ENCODE data around the gene IRF6. TPM values are rescaled to one million over a fixed set of nuclear protein-coding genes. Genes with fewer than 3 reads are reported as not detected.

IRF6 gene
- total RNA-seq, 1 experiment from 2014 or later: not detected

GRCh38 chr1:209749670-209750323, 56.1 kb downstream of the IRF6 start:
- H3K27ac ChIP-seq: no peak overlapping the region
- no peaks in the 10 kb centered on the region for H3K4me1 ChIP-seq
- no peak for DNase-seq
- H3K36me3 ChIP-seq: no peaks in the 10 kb centered on the region
- no peaks in the 10 kb centered on the region for H3K9me3 ChIP-seq (replicated peaks)
- no peak overlapping the region for H3K4me3 ChIP-seq
- peaks cover 3% of the 10 kb centered on the region; the same call in 1 of the 2 replicates for H3K27me3 ChIP-seq

- no peak for DNase-seq
- Histone ChIP-seq H3K36me3 (no peaks in the 10 kb centered on the region), H3K9me3 (replicated peaks) (no peaks in the 10 kb centered on the region), H3K27ac (no peak overlapping the region), H3K4me3 (no peak overlapping the region), H3K4me1 (no peaks in the 10 kb centered on the region), H3K27me3 (peaks cover 3% of the 10 kb centered on the region; the same call in 1 of the 2 replicates)
Measured at GRCh38 chr1:209749205-209749604, 56.7 kb downstream of the IRF6 start.

GRCh38 chr1:209748620-209749019, 57.3 kb downstream of the IRF6 start:
- Histone ChIP-seq H3K9me3 (replicated peaks) (no peaks in the 10 kb centered on the region), H3K4me3 (no peak overlapping the region), H3K4me1 (no peaks in the 10 kb centered on the region), H3K27me3 (no peaks in the 10 kb centered on the region; the same call in 1 of the 2 replicates), H3K27ac (no peak overlapping the region), H3K36me3 (no peaks in the 10 kb centered on the region)
- DNase-seq: no peak

- Histone ChIP-seq H3K27me3 (no peaks in the 10 kb centered on the region; the same call in 1 of the 2 replicates), H3K4me1 (no peaks in the 10 kb centered on the region), H3K9me3 (replicated peaks) (no peaks in the 10 kb centered on the region), H3K27ac (no peak overlapping the region), H3K36me3 (no peaks in the 10 kb centered on the region), H3K4me3 (no peak overlapping the region)
- peak; percentile 91 to 95 for DNase-seq
Measured at GRCh38 chr1:209747580-209748262, 58.2 kb downstream of the IRF6 start.

GRCh38 chr1:209746451-209747165, 59.3 kb downstream of the IRF6 start:
- Histone ChIP-seq H3K27me3 (no peaks in the 10 kb centered on the region; the same call in 1 of the 2 replicates), H3K27ac (no peak overlapping the region), H3K9me3 (replicated peaks) (no peaks in the 10 kb centered on the region), H3K4me3 (no peak overlapping the region), H3K36me3 (no peaks in the 10 kb centered on the region), H3K4me1 (no peaks in the 10 kb centered on the region)
- no peak for DNase-seq

GRCh38 chr1:209743145-209743482, 62.8 kb downstream of the IRF6 start:
- H3K27ac ChIP-seq: no peak overlapping the region

GRCh38 chr1:209742409-209743144, 63.4 kb downstream of the IRF6 start:
- no peak for DNase-seq
- no peak overlapping the region for H3K4me3 ChIP-seq

More at GRCh38 chr1:209743145-209743482, 62.8 kb downstream of the IRF6 start:
- Histone ChIP-seq H3K36me3 (no peaks in the 10 kb centered on the region), H3K9me3 (replicated peaks) (no peaks in the 10 kb centered on the region), H3K4me1 (no peaks in the 10 kb centered on the region), H3K27me3 (no peaks in the 10 kb centered on the region), H3K4me3 (no peak overlapping the region)
- DNase-seq: no peak

GRCh38 chr1:209741889-209742288, 64.1 kb downstream of the IRF6 start:
- no peak for DNase-seq
- Histone ChIP-seq H3K27me3 (no peaks in the 10 kb centered on the region), H3K27ac (no peak overlapping the region), H3K4me1 (no peaks in the 10 kb centered on the region), H3K36me3 (no peaks in the 10 kb centered on the region), H3K4me3 (no peak overlapping the region), H3K9me3 (replicated peaks) (no peaks in the 10 kb centered on the region)

More at GRCh38 chr1:209742409-209743144, 63.4 kb downstream of the IRF6 start:
- no peak overlapping the region for H3K27ac ChIP-seq
- H3K36me3 ChIP-seq: no peaks in the 10 kb centered on the region
- no peaks in the 10 kb centered on the region for H3K9me3 ChIP-seq (replicated peaks)
- H3K4me1 ChIP-seq: no peaks in the 10 kb centered on the region
- no peaks in the 10 kb centered on the region for H3K27me3 ChIP-seq

GRCh38 chr1:209741193-209741592, 64.7 kb downstream of the IRF6 start:
- Histone ChIP-seq H3K27ac (no peak overlapping the region), H3K9me3 (replicated peaks) (no peaks in the 10 kb centered on the region), H3K4me3 (no peak overlapping the region), H3K36me3 (no peaks in the 10 kb centered on the region), H3K4me1 (no peaks in the 10 kb centered on the region), H3K27me3 (no peaks in the 10 kb centered on the region)
- DNase-seq: no peak

GRCh38 chr1:209738270-209738669, 67.7 kb downstream of the IRF6 start:
- H3K4me3 ChIP-seq: no peak overlapping the region
- no peak overlapping the region for H3K27ac ChIP-seq
- H3K9me3 ChIP-seq (replicated peaks): no peaks in the 10 kb centered on the region
- no peak for DNase-seq
- H3K4me1 ChIP-seq: no peaks in the 10 kb centered on the region
- no peaks in the 10 kb centered on the region for H3K36me3 ChIP-seq
- H3K27me3 ChIP-seq: no peaks in the 10 kb centered on the region; the same call in 1 of the 2 replicates

GRCh38 chr1:209737118-209737505, 68.8 kb downstream of the IRF6 start:
- no peaks in the 10 kb centered on the region for H3K36me3 ChIP-seq
- no peaks in the 10 kb centered on the region for H3K4me1 ChIP-seq
- no peak overlapping the region for H3K4me3 ChIP-seq
- H3K27ac ChIP-seq: no peak overlapping the region
- no peaks in the 10 kb centered on the region for H3K9me3 ChIP-seq (replicated peaks)
- H3K27me3 ChIP-seq: no peaks in the 10 kb centered on the region; the same call in 1 of the 2 replicates
- no peak for DNase-seq

- no peak overlapping the region for H3K4me3 ChIP-seq
- no peaks in the 10 kb centered on the region for H3K4me1 ChIP-seq
- DNase-seq: no peak
- no peaks in the 10 kb centered on the region for H3K36me3 ChIP-seq
- no peaks in the 10 kb centered on the region; the same call in 1 of the 2 replicates for H3K27me3 ChIP-seq
- H3K9me3 ChIP-seq (replicated peaks): no peaks in the 10 kb centered on the region
- no peak overlapping the region for H3K27ac ChIP-seq
Measured at GRCh38 chr1:209736490-209737117, 69.3 kb downstream of the IRF6 start.
